Measurements from ENCODE around the gene IRX5.

Gene IRX5

GRCh38 chr16:54930005-54930868 is at the start of gene IRX5:
IRX5 (plus strand) TSS chr16:54930865; CDS start chr16:54931199, 334 bp downstream.
- peak in 13 of 14 donors; percentile 61 to 95 (median 85) for DNase-seq

GRCh38 chr16:54882556-54882955 is 48.1 kb upstream of the IRX5 start:
- DNase-seq = no peak

- DNase-seq = no peak
Observed at GRCh38 chr16:54883358-54883757, 47.3 kb upstream of the IRX5 start.

GRCh38 chr16:54886078-54886477 is 44.6 kb upstream of the IRX5 start:
- no peak for DNase-seq

- DNase-seq = no peak
Observed at GRCh38 chr16:54890381-54890780, 40.3 kb upstream of the IRX5 start.

DNA sequence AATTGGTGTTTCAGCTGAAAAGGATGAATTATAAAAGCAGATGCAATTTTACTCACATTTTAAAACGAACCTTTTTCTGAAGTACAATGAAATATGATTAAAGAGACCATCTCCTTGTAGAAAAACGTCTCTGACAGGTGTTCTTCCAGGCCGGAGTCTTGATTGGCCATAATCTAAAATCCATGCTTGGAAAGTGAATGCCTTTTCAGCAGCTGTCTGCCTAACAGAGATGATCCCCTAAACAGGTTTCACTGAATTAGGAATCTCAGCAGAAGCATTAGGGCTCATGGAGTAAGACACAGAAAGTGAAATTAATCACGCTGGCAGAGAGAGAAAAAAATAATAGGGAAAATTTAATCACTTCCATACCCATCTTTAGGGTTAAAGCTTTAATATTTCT is 39.3 kb upstream of the IRX5 start:
- no peak for DNase-seq

DNA sequence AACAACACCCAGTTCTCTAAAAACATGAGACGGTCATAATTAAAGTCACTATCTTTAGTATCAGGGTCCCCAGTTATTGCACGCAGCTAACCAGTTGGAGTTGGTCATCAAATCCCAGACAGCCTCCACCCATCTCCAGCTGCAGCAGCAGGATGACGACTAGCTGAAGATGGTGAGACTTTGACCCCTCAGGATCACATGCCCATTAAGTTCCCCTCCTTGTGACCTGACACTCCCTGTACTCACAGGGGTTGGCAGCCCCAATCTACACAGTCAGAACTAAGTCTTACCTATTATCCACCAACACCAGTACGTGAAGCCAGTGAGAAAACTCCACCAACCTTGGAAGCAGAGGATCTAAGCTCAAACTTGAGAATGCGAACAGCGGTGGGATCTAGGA is 37.7 kb upstream of the IRX5 start:
- no peak for DNase-seq

- DNase-seq = no peak
Observed at GRCh38 chr16:54897930-54898329, 32.7 kb upstream of the IRX5 start.

DNA sequence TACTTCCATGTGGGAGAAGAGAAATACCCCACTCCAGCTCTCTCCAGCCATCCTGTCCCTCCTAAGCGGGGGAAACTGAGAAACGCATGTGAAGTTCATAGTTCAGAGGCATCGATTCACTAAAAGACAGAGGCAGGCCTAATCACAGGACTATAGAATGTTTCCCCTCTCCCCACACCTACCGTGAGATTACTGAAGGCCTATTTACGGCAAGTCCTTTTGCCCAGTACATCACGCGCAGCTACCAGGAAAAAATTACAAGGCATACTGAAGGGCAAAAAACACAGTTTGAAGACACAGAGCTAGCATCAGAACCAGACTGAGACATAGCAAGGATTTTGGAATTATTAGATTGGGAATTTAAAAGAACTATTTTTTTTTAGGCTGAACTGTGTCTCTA is 29.1 kb upstream of the IRX5 start:
- DNase-seq = no peak

DNA sequence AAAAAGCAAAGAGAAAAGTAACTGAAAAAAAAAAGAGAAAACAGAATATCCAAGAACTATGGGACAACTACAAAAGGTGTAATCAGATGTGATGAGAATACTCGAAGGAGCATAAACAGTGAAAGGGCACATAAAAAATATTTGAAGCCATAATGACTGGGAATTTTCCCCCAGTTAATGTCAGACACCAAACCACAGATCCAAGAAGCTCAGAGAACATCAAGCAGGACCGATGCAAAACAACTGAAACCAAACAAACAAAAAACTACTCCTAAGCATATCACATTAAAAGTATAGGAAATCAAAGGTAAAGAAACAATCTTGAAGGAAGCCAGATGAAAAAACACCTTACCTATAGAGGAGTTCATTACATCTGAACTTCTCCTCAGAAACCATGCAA is 27.6 kb upstream of the IRX5 start:
- no peak for DNase-seq

DNA sequence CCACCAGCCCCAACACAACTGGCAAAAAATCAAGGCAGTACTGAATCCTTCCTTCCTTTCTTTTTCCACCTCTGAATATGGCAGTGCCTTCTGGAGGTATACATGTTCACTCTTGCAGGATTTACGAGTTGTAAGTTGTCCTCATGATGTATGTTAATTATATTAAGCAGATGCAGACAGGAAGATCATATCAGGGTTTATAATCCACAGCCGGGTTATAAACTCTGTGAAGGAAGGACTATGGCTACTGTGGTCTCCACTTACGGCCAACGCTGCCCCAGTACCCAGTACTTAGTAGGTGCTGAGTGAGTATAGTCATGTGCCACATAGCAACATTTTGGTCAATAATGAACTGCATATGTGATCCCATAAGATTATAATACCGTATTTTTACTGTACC is 19.6 kb upstream of the IRX5 start:
- DNase-seq = no peak

- no peak for DNase-seq
Observed at GRCh38 chr16:54912720-54913119, 17.9 kb upstream of the IRX5 start.

DNA sequence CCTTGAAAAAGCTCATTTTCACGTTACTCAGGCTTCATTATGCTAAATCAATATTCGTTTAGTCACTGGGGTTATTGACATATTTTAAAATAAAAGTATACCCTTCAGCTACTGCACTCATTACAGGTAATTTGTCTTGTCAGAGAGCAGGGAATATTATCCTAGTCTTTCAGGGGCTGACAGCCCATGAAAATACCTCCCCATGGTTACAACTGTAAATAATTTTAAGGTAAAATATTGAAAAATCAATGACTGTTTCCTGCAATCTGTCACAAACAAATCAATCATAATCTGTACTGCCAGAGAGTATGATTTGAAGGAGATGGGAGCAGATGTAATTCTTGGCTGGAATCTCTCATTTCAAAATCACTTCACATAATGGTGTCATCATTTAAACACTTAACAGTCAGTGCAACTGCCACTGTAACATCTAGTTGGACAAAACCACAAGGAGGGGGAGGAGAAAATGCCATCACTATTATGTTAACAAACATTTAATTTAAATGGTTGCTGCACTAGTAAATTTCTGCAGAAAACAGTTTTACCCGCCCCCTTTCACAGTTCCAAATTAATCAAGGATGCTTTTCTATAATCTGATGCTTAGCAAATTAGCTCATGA is 9.3 kb upstream of the IRX5 start:
- no peak for DNase-seq

GRCh38 chr16:54923055-54923473 is 7.6 kb upstream of the IRX5 start:
- no peak for DNase-seq

DNA sequence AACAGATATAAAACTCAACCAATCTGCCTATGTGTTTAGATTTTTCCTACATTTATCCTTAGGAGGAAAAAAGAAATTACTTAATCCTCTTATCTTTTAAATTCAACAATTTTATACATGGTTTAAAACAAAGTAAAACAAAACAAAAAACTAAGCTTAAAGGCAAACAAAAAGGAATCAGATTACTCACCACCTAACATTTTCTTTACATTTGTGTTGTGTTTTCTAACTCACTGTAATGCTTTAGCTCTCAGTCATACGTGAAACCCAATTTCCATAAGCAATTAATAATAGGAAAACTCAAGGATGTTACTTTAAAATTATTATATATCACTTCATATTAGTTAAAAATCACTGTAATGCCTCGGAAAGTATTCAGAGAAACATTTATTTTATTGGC is 6.7 kb upstream of the IRX5 start:
- DNase-seq = no peak

DNA sequence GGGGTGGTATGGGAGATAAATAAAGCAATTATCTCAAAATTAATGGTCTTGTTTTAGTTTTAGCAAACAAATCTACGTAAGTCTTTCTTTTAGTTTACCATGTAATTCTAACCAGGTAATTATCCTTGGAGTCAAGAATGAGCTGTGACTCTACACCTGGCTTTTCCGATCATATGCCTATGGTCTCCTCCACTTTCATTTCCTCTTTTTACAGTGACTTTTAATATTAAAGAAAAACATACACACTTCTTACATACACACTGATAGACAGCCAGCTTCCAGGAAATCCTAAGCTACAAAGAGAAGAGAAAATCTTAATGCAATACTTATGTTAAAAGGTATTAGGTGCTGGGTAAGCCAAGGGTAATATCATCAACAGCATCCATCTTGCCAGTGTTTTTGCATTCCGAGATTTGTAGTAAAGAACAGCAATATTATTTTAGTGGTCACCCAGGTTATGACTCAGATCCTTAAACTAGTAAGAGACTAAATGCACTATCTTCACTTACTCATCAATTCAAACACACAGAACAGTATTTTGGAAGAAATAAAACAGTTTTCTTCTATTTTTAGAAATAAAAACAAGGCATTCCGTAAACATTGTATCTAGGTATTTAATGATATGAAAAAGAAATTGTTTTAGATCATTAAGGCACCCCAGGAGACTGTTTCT is 4.4 kb upstream of the IRX5 start:
- no peak for DNase-seq

GRCh38 chr16:54927125-54928015 is 3.3 kb upstream of the IRX5 start:
- peak in 1 of 14 donors; percentile 14 for DNase-seq

DNA sequence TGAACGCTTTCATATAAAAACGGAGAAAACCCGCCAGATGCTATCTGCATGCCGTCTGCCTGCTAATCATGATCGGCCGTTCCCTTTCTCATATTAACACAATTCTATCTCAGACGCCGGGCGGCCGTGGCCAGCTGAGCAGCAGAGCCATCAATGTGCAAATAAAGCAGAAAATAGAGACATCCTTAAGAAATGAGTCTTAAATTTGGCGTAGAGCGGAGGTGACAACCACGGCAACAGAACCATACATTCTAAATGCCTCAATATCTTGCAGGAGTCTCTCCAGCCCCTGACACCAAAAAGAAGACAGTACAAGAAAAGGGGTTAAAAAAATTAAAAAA is 2.7 kb upstream of the IRX5 start:
- DNase-seq = peak in 3 of 14 donors; percentile 32 to 54 (median 38)

- peak in 12 of 14 donors; percentile 25 to 87 (median 66) for DNase-seq
Observed at GRCh38 chr16:54928411-54929089, 2.1 kb upstream of the IRX5 start.

DNA sequence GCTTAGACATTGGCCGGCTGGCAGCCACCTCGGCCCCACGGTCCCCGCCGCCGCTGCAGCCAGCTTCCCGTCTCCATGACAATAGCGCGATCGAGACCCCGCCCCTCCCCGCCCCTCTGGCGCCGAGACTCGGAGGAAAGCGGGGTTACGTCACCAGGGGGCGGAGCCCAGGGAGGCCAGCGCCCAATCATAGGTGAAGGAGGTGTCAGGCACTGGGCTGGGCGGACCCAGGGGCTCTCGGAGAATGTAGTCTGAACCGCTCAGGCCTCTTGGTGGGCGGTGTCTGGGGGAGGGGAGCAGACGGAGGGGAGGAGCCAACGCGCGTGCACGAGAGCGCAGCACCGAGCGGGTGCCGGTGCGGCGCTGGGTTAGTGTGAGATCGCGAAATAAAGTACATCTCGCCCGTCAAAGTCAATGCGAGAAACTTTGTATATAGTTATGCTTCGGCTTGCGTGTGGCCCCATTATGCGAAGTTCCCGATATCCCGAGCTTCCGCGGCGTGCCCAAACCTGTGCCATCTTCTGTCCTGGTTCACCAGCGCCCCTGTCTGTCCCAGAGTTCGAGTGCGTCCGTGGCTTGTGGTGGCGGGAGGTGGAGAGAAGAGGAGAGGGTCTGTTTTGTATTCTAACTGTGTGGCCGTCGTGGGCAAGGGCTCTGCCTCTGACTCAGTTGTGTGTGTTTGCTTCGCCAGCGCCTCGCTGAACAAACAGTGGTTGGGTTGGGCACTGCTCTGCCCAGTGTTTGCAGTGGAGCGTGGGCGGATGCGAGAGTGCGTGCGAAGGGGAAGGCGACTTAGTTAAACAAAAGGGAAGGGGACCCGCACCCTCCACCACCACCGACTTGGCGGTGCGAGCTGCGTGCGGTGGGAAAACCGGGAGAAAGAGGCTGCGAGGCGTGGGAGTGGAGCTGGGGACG is 1.3 kb upstream of the IRX5 start:
- peak; percentile 80 to 100 (median 97) for DNase-seq

- DNase-seq = no peak
Observed at GRCh38 chr16:54930869-54931119, 129 bp downstream of the IRX5 start.
